GM12872 (cell line): ENCODE measurements around the gene CTNNBL1.

ENCODE experiments used
- CTCF ChIP-seq: IDR thresholded peaks from 3 replicates; pipeline ENCODE4 v1.5.1; 2011; ENCODE audit warnings: low read depth, mild to moderate bottlenecking, low read length, moderate library complexity; ENCODE audit not compliant: insufficient read depth

CTNNBL1 gene

DNA sequence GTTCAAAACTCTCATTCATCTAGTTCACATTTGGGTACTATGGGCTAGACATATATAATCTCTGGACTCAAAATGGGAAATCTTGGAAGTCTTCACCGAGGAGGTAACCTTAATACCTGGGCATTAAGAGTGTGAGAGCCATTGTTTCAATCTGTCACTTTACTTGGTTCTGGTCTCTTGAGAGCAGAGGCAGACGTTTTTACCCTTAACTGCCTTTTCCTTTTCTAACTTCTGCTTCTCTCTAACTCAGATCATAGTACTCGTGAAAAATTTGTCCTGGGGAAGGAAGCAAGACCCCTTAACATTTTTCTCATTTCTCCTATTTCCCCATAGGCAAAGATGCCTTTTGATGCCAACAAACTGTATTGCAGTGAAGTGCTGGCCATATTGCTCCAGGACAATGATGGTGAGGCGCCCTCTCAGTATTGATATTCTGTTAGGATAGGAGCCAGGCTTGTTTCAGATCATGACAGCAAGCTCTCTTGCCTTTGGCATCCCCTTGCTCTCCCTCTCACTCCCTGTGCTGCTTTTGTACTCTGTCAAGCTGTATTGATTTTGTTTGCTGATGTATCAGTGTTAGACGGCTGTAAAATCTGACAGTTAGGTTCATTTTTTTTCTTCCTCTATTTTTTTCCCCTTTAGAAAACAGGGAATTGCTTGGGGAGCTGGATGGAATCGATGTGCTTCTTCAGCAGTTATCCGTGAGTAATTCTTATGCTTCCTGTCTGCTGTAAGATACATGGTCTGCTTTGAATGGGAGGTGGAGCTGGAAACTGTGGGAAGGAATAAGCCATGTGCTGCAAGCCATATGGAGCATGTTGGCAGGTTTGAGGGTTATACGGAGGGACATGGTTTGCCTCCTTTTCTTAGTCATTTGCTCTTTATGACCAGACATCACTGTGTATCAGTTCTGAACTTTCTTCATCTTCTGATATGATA, 83.5 kb downstream of the CTNNBL1 start:
- TF ChIP-seq CTCF: no peak

DNA sequence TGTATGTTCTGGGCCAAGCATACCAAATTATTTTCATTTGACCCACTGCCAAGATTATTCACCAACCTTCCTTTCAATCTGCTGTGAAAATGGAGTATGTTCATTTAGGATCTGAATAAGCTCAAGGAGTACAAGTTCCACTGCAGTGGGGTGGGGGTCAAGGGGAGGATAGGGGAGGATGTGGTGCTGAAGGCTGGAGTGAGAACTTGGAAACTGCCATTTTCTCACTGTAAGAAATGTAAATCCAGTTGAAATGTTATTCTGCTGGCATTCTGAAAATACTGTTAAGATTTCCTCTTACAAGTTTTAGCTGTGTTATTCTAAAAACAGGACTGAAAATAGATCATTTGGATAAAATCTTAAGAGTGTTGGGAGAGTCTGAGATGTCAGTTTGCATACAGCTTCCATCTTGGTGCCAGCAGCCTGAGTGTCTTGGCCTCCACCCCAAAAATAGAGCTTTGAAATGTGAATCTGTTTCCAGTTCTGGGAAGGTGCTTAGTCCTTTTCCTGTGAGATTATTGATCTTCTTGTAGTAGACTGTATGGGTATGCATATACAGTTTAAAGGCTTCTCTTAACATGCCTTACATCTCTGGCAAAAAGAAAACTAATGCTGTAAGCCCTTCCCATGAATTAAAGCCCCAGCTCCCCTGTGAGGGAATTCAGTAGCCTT, 84.3 kb downstream of the CTNNBL1 start:
- no peak for TF ChIP-seq CTCF

DNA sequence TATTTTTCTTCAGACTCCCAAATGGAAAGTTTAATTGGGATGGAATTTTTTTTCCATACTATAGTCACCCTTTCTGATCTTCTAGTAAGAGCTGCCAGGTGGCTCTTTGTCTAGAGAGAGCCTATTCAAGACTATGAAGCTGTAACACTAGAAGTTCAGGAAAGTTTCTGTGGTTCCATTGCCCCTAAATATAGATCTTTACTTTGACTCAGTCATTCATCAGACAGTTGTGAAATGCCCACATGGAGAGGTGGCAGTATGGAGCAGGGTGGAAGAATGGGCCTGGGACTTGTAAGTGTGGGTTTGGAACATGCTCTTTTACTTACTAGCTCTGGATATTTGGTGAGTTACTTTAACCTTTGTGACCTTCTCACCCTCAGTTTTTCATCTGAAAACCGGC, 87.8 kb downstream of the CTNNBL1 start:
- no peak for TF ChIP-seq CTCF

GRCh38 chr20:37786043-37786442, 92.2 kb downstream of the CTNNBL1 start:
- no peak for TF ChIP-seq CTCF

- TF ChIP-seq CTCF: no peak
Measured at GRCh38 chr20:37789408-37789807, 95.6 kb downstream of the CTNNBL1 start.

GRCh38 chr20:37790900-37791299, 97.1 kb downstream of the CTNNBL1 start:
- TF ChIP-seq CTCF: no peak

GRCh38 chr20:37796121-37796520, 102.3 kb downstream of the CTNNBL1 start:
- TF ChIP-seq CTCF: no peak
